GM18873 (cell line): ENCODE data around the gene SHLD2.
"Not testable (repeated sequence)": the region's sequence is repeated elsewhere in the genome, so short reads cannot be mapped to it uniquely, and the experiment has no call there.

Experiments
- ATAC-seq: cut with Tn5 transposase; IDR thresholded peaks from one replicate; pipeline ENCODE4 v1.9.1; 2021; ENCODE audit warnings: mild to moderate bottlenecking, moderate library complexity, moderate number of reproducible peaks; ENCODE audit not compliant: unreplicated experiment, low FRiP score

Gene SHLD2

DNA sequence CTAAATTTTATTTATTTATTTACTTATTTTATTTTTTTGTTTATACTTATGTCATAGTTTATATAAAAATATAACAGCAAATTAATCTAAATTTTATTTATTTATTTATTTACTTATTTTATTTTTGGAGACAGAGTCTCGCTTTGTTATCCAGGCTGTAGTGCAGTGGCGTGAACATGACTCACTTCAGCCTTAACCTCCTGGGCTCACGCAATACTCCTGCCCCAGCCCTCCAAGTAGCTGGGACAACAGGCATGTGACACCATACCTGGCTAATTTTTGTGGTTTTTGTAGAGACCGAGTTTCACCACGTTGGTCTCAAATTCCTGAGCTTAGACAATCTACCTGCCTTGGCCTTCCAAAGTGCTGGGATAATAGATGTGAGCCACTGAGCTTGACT is 115.3 kb downstream of the SHLD2 start:
- ATAC-seq: not testable (repeated sequence)

DNA sequence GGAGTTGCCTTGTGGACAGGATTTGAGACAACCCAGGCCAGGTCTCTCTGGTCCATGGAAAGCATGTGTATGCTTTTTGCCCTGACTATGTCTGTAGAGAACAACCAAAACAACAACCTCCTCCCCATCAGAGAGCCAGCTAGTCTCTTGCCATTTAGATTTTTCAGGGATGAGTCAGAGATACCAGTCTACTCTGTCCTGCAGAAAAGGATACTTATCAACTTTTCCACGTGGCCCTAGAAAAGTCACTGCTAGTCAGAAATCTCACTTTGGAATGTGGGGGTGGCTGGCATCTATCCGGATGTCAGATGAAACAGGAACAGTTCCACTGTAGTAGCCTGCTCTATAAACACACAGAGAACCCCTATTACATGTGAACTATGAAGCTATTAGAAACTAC is 116.8 kb downstream of the SHLD2 start:
- ATAC-seq: not testable (repeated sequence)

DNA sequence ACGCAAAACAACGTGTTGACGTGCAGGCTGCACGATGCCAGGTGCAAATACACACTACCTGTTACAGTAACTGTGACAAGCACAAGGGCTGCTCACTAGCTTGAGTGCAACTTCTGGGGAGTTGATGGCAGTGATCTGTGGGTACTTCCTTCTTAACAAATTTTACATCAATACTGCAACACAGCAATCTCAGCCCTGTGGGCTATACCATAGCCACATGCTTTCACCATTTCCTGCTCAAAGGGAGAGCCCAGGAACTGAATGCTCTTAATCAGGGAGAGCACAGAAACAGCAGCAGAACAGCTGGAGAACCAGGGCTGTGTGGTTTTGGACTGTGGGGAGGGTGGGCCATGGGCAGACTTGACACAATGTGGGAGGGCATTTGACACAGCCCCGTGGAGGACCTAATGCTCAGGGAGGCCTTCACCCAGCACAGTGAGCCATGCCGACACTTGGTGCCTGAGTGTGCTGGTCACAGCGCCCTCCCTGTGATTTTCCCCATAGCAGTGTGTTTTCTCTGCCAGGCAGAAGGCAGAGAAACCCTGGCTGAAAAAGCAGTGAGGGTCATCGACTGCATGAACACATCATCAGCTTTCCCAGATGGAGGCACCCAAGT is 118.3 kb downstream of the SHLD2 start:
- not testable (repeated sequence) for ATAC-seq

DNA sequence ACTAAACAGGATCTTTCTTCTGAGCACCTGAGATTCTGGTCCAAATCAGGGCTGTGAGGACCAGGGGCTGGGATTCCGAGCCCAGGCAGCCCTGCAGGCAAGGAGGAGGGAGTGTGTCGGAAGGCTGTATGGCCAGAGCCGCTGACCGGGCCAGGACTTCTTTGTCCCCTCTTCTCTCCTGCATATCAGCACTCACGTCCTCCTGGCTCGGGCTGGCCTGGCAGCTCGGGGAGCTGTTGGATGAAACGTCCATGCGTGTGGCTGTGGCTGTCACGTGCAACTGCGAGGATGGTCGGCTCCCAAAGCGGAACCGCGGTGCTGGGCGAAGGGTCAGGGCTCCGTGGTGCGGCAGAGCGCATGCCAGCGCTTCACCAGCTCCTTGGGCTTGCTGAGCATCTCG is 118.8 kb downstream of the SHLD2 start:
- not testable (repeated sequence) for ATAC-seq

DNA sequence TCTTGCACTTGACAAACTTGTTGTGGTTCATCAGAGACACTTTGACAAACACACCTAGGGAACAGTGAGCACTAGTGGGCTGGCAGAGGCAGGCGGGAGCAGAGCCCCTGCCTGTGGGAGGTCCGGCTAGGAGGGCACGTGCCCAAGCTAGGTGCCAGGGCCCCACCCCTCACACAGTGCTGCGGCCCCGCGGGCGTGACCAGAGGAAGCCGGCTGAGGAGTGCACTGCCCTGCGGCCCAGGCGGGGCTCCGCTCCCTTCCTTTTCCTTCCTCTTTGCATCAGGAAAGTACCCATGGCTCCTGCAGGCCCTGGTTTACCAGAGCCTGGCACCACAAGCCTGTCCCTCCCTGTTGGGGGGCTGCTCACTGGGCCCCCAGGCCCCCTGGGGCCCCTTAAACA is 121.1 kb downstream of the SHLD2 start:
- ATAC-seq: not testable (repeated sequence)

GRCh38 chr10:87219370-87219769 is 124.4 kb downstream of the SHLD2 start:
- not testable (repeated sequence) for ATAC-seq

DNA sequence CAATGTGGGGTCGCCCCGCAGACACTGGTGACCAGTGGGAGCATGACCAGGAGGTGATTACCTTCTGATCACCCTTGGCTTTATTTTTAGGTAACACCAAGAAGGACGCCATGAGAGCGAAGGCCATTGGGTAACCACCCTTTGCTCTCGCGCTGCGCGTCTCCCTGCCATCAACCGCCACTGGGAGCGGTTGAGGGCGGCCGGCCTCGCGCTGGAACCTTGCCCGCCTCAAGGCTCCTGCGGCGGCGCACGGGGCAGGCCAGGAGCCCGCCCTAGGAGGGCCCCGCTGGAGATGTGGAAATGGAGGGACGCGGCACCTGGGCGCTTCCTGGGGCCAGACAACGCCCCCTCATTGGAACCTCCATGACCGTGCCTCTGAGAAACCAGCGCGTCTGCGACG is 127.8 kb downstream of the SHLD2 start:
- ATAC-seq: not testable (repeated sequence)

- not testable (repeated sequence) for ATAC-seq
These were observed 130.1 kb downstream of the SHLD2 start, which contains the start of gene NUTM2A for GRCh38 chr10:87225148-87225547. TSS of gene NUTM2A (plus strand) at chr10:87225448. CDS start at chr10:87225831, 383 bp downstream.

- ATAC-seq: not testable (repeated sequence)
These were observed 133.2 kb downstream of the SHLD2 start for GRCh38 chr10:87228247-87228646.

DNA sequence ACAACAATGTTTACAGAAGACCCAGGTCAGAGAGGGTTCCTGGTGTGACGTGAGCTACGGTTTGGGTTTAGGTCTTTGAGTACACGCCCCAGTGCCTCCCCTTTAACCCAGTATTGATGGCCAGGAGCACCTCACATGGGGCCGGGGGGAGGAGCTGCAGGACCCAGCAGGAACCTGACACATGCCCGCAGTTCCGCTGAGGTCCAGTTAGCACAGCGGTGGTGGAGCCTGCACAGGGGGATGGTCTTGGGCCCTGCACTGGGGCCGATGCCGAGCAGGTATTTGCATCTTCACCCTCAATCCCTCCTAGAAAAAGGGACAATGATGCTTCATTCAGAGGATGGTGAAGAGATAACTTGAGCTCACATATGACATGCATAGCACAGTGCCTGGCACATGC is 134.2 kb downstream of the SHLD2 start:
- ATAC-seq: not testable (repeated sequence)

- not testable (repeated sequence) for ATAC-seq
These were observed 139.8 kb downstream of the SHLD2 start for GRCh38 chr10:87234854-87235253.

GRCh38 chr10:87237244-87237643 is 142.2 kb downstream of the SHLD2 start:
- ATAC-seq: not testable (repeated sequence)

- ATAC-seq: not testable (repeated sequence)
These were observed 144.4 kb downstream of the SHLD2 start for GRCh38 chr10:87239346-87239808.
